Measurements from ENCODE around the gene CDC14B.

The CDC14B gene

GRCh38 chr9:96500696-96501632 lies 118.7 kb downstream of the CDC14B start:
- ATAC-seq (ENCODE audit: insufficient read depth, low read depth) (no peak), DNase-seq (no peak)
- Histone ChIP-seq H3K27me3 (ENCODE audit: insufficient read depth, low read length, poor library complexity) (no peaks in the 10 kb centered on the region), H3K4me3 (ENCODE audit: low read depth in 1 of 2, low read length in 2 of 2) (no peak overlapping the region), H3K4me2 (ENCODE audit: insufficient read depth, low read length) (no peak overlapping the region), H4K20me1 (ENCODE audit: insufficient read depth, low read length) (no peaks in the 10 kb centered on the region), H2AFZ (ENCODE audit: low read depth, low read length) (no peak overlapping the region), H3K4me1 (ENCODE audit: insufficient read depth, low read length) (no peaks in the 10 kb centered on the region), H3K9me3 (ENCODE audit: insufficient read depth, low read length, severe bottlenecking) (no peaks in the 10 kb centered on the region), H3K79me2 (ENCODE audit: insufficient read depth, low read length) (no peaks in the 10 kb centered on the region), H3K27ac (ENCODE audit: low read length) (no peak overlapping the region), H3K9ac (ENCODE audit: low read depth, low read length) (no peak overlapping the region), H3K36me3 (ENCODE audit: insufficient read depth, low read length) (no peaks in the 10 kb centered on the region)
- TF ChIP-seq EZH2 (IDR thresholded peaks at IDR 0.05; ENCODE audit: borderline replicate concordance, low read depth, low read length, severe bottlenecking): no peak
- TF ChIP-seq, protein P1, sequence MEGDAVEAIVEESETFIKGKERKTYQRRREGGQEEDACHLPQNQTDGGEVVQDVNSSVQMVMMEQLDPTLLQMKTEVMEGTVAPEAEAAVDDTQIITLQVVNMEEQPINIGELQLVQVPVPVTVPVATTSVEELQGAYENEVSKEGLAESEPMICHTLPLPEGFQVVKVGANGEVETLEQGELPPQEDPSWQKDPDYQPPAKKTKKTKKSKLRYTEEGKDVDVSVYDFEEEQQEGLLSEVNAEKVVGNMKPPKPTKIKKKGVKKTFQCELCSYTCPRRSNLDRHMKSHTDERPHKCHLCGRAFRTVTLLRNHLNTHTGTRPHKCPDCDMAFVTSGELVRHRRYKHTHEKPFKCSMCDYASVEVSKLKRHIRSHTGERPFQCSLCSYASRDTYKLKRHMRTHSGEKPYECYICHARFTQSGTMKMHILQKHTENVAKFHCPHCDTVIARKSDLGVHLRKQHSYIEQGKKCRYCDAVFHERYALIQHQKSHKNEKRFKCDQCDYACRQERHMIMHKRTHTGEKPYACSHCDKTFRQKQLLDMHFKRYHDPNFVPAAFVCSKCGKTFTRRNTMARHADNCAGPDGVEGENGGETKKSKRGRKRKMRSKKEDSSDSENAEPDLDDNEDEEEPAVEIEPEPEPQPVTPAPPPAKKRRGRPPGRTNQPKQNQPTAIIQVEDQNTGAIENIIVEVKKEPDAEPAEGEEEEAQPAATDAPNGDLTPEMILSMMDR (IDR thresholded peaks at IDR 0.05; ENCODE audit: borderline replicate concordance, extremely low read depth, low read length, poor library complexity, severe bottlenecking): no peak

GRCh38 chr9:96499257-96499656 lies 120.4 kb downstream of the CDC14B start:
- no peaks in the 10 kb centered on the region for H3K79me2 ChIP-seq (ENCODE audit: insufficient read depth, low read length)
- H4K20me1 ChIP-seq (ENCODE audit: insufficient read depth, low read length): no peaks in the 10 kb centered on the region
- TF ChIP-seq, protein P1 (IDR thresholded peaks at IDR 0.05; ENCODE audit: borderline replicate concordance, extremely low read depth, low read length, poor library complexity, severe bottlenecking): no peak
- TF ChIP-seq EZH2 (IDR thresholded peaks at IDR 0.05; ENCODE audit: borderline replicate concordance, low read depth, low read length, severe bottlenecking): no peak
- no peak for DNase-seq
- no peaks in the 10 kb centered on the region for H3K36me3 ChIP-seq (ENCODE audit: insufficient read depth, low read length)
- no peaks in the 10 kb centered on the region for H3K9me3 ChIP-seq (ENCODE audit: insufficient read depth, low read length, severe bottlenecking)
- H3K27ac ChIP-seq (ENCODE audit: low read length): no peak overlapping the region
- no peaks in the 10 kb centered on the region for H3K27me3 ChIP-seq (ENCODE audit: insufficient read depth, low read length, poor library complexity)
- H2AFZ ChIP-seq (ENCODE audit: low read depth, low read length): no peak overlapping the region
- no peak for ATAC-seq (ENCODE audit: insufficient read depth, low read depth)
- H3K4me3 ChIP-seq (ENCODE audit: low read depth in 1 of 2, low read length in 2 of 2): no peak overlapping the region
- H3K4me2 ChIP-seq (ENCODE audit: insufficient read depth, low read length): no peak overlapping the region
- no peak overlapping the region for H3K9ac ChIP-seq (ENCODE audit: low read depth, low read length)
- H3K4me1 ChIP-seq (ENCODE audit: insufficient read depth, low read length): no peaks in the 10 kb centered on the region

- Histone ChIP-seq H3K9me3 (ENCODE audit: insufficient read depth, low read length, severe bottlenecking) (no peaks in the 10 kb centered on the region), H3K79me2 (ENCODE audit: insufficient read depth, low read length) (no peaks in the 10 kb centered on the region), H3K4me1 (ENCODE audit: insufficient read depth, low read length) (no peaks in the 10 kb centered on the region), H3K4me3 (ENCODE audit: low read depth in 1 of 2, low read length in 2 of 2) (no peak overlapping the region), H4K20me1 (ENCODE audit: insufficient read depth, low read length) (no peaks in the 10 kb centered on the region), H3K9ac (ENCODE audit: low read depth, low read length) (no peak overlapping the region), H2AFZ (ENCODE audit: low read depth, low read length) (no peak overlapping the region), H3K27ac (ENCODE audit: low read length) (no peak overlapping the region), H3K36me3 (ENCODE audit: insufficient read depth, low read length) (no peaks in the 10 kb centered on the region), H3K27me3 (ENCODE audit: insufficient read depth, low read length, poor library complexity) (no peaks in the 10 kb centered on the region), H3K4me2 (ENCODE audit: insufficient read depth, low read length) (no peak overlapping the region)
- TF ChIP-seq, protein P1 (IDR thresholded peaks at IDR 0.05; ENCODE audit: borderline replicate concordance, extremely low read depth, low read length, poor library complexity, severe bottlenecking): no peak
- TF ChIP-seq EZH2 (IDR thresholded peaks at IDR 0.05; ENCODE audit: borderline replicate concordance, low read depth, low read length, severe bottlenecking): no peak
- DNase-seq: no peak
- no peak for ATAC-seq (ENCODE audit: insufficient read depth, low read depth)
These were observed 120.8 kb downstream of the CDC14B start for GRCh38 chr9:96498796-96499195.
